Transverse colon (tissue), 4 donors: ENCODE measurements around the gene UBE2V1. TPM values are rescaled to one million over a fixed set of nuclear protein-coding genes. Genes with fewer than 3 reads are reported as not detected.

ENCODE experiments used
- DNase-seq: peaks from one replicate; pipeline ENCODE4 v3.0.0-alpha.2; 2019
- H3K27ac ChIP-seq, 4 donors: fragments of 200-600 bp; sonication (generic); 2 replicates each; pipeline ENCODE4 v1.5.1; 2016 to 2018; ENCODE audit warnings: inconsistent platforms in 4 of 4
- H3K27me3 ChIP-seq: fragments of 200-600 bp; sonication (generic); 2 replicates; pipeline ENCODE4 v1.5.1; 2017; ENCODE audit warnings: inconsistent platforms
- H3K36me3 ChIP-seq, 4 donors: fragments of 200-600 bp; sonication (generic); 2 replicates each; pipeline ENCODE4 v1.5.1; 2017 to 2019; ENCODE audit warnings: inconsistent platforms in 4 of 4
- H3K4me1 ChIP-seq, 4 donors: fragments of 200-600 bp; sonication (generic); 2 replicates each; pipeline ENCODE4 v1.5.1; 2017 to 2020; ENCODE audit warnings: inconsistent platforms in 4 of 4
- H3K4me3 ChIP-seq, 4 donors: fragments of 200-600 bp; sonication (generic); 1 replicate in 1 of 4; 2 replicates in 3 of 4; pipeline versions ENCODE4 v1.5.1 to v1.6.1; 2017 to 2019; ENCODE audit warnings: inconsistent platforms in 4 of 4
- H3K9me3 ChIP-seq, 2 donors: fragments of 200-600 bp; sonication (generic); 2 replicates each; pipeline ENCODE4 v1.5.1; 2017 to 2019; ENCODE audit warnings: inconsistent platforms in 2 of 2
- CTCF ChIP-seq, 5 experiments: fragments of 200-600 bp in 3 of 5; fragments of 450-650 bp in 2 of 5; sonication (generic) in 3 of 5; IDR thresholded peaks; 1 replicate in 2 of 5; 2 replicates in 3 of 5; pipeline ENCODE4 v1.5.1; 2016 to 2017; ENCODE audit warnings: antibody characterized with exemption in 5 of 5, inconsistent platforms in 3 of 5, mild to moderate bottlenecking in 2 of 5, moderate library complexity in 1 of 5
- EP300 ChIP-seq: sonication (generic); formaldehyde crosslinking; IDR thresholded peaks from one replicate; pipeline ENCODE4 v1.6.1; 2017; ENCODE audit warnings: antibody characterized with exemption, low read depth
- POLR2A ChIP-seq: fragments of 450-650 bp; IDR thresholded peaks from one replicate; pipeline ENCODE4 v1.6.1; 2016; ENCODE audit warnings: antibody characterized with exemption, mild to moderate bottlenecking, moderate library complexity
- POLR2AphosphoS5 ChIP-seq, 3 donors: sonication (generic); formaldehyde crosslinking; IDR thresholded peaks; one replicate each; pipeline ENCODE4 v1.6.1; 2016; ENCODE audit warnings: antibody characterized with exemption in 3 of 3
- WGBS, 2 donors: methylation state at CpG; one replicate each; pipeline ENCODE4 v1.1.5; 2018; ENCODE audit warnings: low coverage in 1 of 2; 5-methylcytosine and 5-hydroxymethylcytosine counted together
- in situ Hi-C, 4 donors: fragments of 200-750 bp; cut with MboI; loops; one replicate each; pipeline versions ENCODE4 v1.15.0 to v1.15.1; 2017; ENCODE audit warnings: low sequenced_read_pairs in 3 of 4, low pct_ligation_motif_present in 1 of 4, low pct_unique_long_range_greater_than_20kb in 1 of 4
- intact Hi-C: fragments of 100-400 bp; cut with DNase I; formaldehyde crosslinking; loops from one replicate; pipeline ENCODE4 v1.15.1; 2023; ENCODE audit warnings: low total_unique reads
- total RNA-seq, 4 donors: library from RNA; depleted of rRNA; stranded (reverse); fragments of >200 nt; gene quantifications; one replicate each; pipeline ENCODE4 v1.1.0, GENCODE V29; 2016

The UBE2V1 gene
- total RNA-seq, 4 donors from 2014 or later, result 23.7 to 104 (median 62.8) TPM

GRCh38 chr20:50133474-50134217, 20.7 kb upstream of the UBE2V1 start:
- Histone ChIP-seq H3K9me3 (no peaks in the 10 kb centered on the region), H3K27me3 (no peaks in the 10 kb centered on the region), H3K27ac (peak overlapping the region in 3 of 4 donors; percentile 22 to 80 (median 72)), H3K36me3 (no peaks in the 10 kb centered on the region), H3K4me3 (no peak overlapping the region), H3K4me1 (peaks cover 0 to 30% (median 10%) of the 10 kb centered on the region in 4 donors)
- in situ Hi-C loops (no loop called here), intact Hi-C loops (no loop called here)
- WGBS, 2 donors, result 77 to 80% methylated on average over 1 to 9 of the region's 9 CpGs
- TF ChIP-seq CTCF (IDR thresholded peaks at IDR 0.05) (peak in 4 of 5 experiments; percentile 8 to 19 (median 14)), POLR2AphosphoS5 (IDR thresholded peaks at IDR 0.05) (no peak)
- no peak for DNase-seq

GRCh38 chr20:50133041-50133440, 20.1 kb upstream of the UBE2V1 start:
- in situ Hi-C loops, result no loop called here
- Histone ChIP-seq H3K36me3 (peaks cover 0 to 5% (median 0%) of the 10 kb centered on the region in 4 donors), H3K9me3 (no peaks in the 10 kb centered on the region), H3K27me3 (no peaks in the 10 kb centered on the region), H3K27ac (peak overlapping the region in 3 of 4 donors; percentile 22 to 80 (median 72)), H3K4me1 (peaks cover 0 to 26% (median 10%) of the 10 kb centered on the region in 4 donors), H3K4me3 (no peak overlapping the region)
- DNase-seq, result no peak
- intact Hi-C loops, result no loop called here
- TF ChIP-seq CTCF (IDR thresholded peaks at IDR 0.05), result no peak
- TF ChIP-seq EP300, result no peak
- no peak for TF ChIP-seq POLR2AphosphoS5 (IDR thresholded peaks at IDR 0.05)
- no peak for TF ChIP-seq POLR2A
- 85% methylated on average over 6 of the region's 6 CpGs; no CpG with 5 or more reads in 1 of the 2 donors for WGBS, 2 donors

GRCh38 chr20:50130995-50131394, 18.0 kb upstream of the UBE2V1 start:
- intact Hi-C loops, result no loop called here
- Histone ChIP-seq H3K27ac (peak overlapping the region; percentile 27 to 80 (median 72)), H3K4me3 (no peak overlapping the region), H3K36me3 (peaks cover 0 to 14% (median 2%) of the 10 kb centered on the region in 4 donors), H3K9me3 (no peaks in the 10 kb centered on the region), H3K27me3 (no peaks in the 10 kb centered on the region), H3K4me1 (peaks cover 2 to 32% (median 20%) of the 10 kb centered on the region in 4 donors)
- peak; percentile 35 for DNase-seq
- WGBS, 2 donors, result 83% methylated on average over 4 of the region's 4 CpGs; no CpG with 5 or more reads in 1 of the 2 donors
- TF ChIP-seq POLR2AphosphoS5 (IDR thresholded peaks at IDR 0.05), result peak in 1 of 3 donors; percentile 39
- TF ChIP-seq CTCF (IDR thresholded peaks at IDR 0.05), result no peak
- TF ChIP-seq EP300, result no peak
- no peak for TF ChIP-seq POLR2A
- in situ Hi-C loops, result no loop called here

- H3K9me3 ChIP-seq, result no peaks in the 10 kb centered on the region
- H3K4me3 ChIP-seq, result no peak overlapping the region
- peaks cover 2 to 33% (median 21%) of the 10 kb centered on the region in 4 donors for H3K4me1 ChIP-seq
- no peak for DNase-seq
- no peaks in the 10 kb centered on the region for H3K27me3 ChIP-seq
- peak overlapping the region in 3 of 4 donors; percentile 72 to 80 (median 73) for H3K27ac ChIP-seq
- in situ Hi-C loops (no loop called here), intact Hi-C loops (no loop called here)
- 91% methylated on average over 1 of the region's 1 CpG; no CpG with 5 or more reads in 1 of the 2 donors for WGBS, 2 donors
- TF ChIP-seq POLR2A, result no peak
- no peak for TF ChIP-seq POLR2AphosphoS5 (IDR thresholded peaks at IDR 0.05)
- TF ChIP-seq EP300, result no peak
- TF ChIP-seq CTCF (IDR thresholded peaks at IDR 0.05), result no peak
- H3K36me3 ChIP-seq, result peaks cover 0 to 14% (median 2%) of the 10 kb centered on the region in 4 donors
Observed at GRCh38 chr20:50130356-50130723, 17.4 kb upstream of the UBE2V1 start.
